Measurements from ENCODE around the gene GCKR. TPM values are rescaled to one million over a fixed set of nuclear protein-coding genes. Genes with fewer than 3 reads are reported as not detected.

GCKR gene
- total RNA-seq, 1 experiment from 2014 or later, result not detected

- intact Hi-C loops (cut with micrococcal nuclease), result no loop called here
- no peak overlapping the region for H3K4me3 ChIP-seq (replicated peaks in 1 of 2; ENCODE audit: low read depth in 1 of 2, low read length in 2 of 2)
- no TSS peak for BruUV-seq (replicated peaks)
- no peak overlapping the region for H2AFZ ChIP-seq (ENCODE audit: low read depth, low read length, poor library complexity, severe bottlenecking)
- TF ChIP-seq POLR2AphosphoS5 (IDR thresholded peaks at IDR 0.05; ENCODE audit: low read depth, low read length) (no peak), EZH2phosphoT487 (IDR thresholded peaks at IDR 0.05; ENCODE audit: borderline replicate concordance) (no peak), ZFX (IDR thresholded peaks at IDR 0.05) (no peak), ATF3 (IDR thresholded peaks at IDR 0.05) (no peak), POLR2A (IDR thresholded peaks at IDR 0.05; ENCODE audit: borderline replicate concordance, extremely low read depth, insufficient read depth, insufficient read length) (no peak)
- ATAC-seq (no peak), DNase-seq (ENCODE audit: low read depth, low spot score) (no peak)
- H3K4me1 ChIP-seq (ENCODE audit: control insufficient read depth in 1 of 2, insufficient read depth in 2 of 2, low read length in 2 of 2), result no peaks in the 10 kb centered on the region
- H3K9me3 ChIP-seq (ENCODE audit: control insufficient read depth in 1 of 2, insufficient read depth in 1 of 2, low read depth in 1 of 2, low read length in 2 of 2), result no peaks in the 10 kb centered on the region
- ChIA-PET RAD21 (ENCODE audit: low non-redundant PET in 1 of 2, low total read pairs in 2 of 2, uncharacterized antibody in 2 of 2, unreplicated experiment in 2 of 2) (no interaction called here), POLR2A (no interaction called here), CTCF (no interaction called here)
- no peak overlapping the region for H3K27ac ChIP-seq (ENCODE audit: low read depth, low read length)
- H3K27me3 ChIP-seq (ENCODE audit: insufficient read depth, low read length), result no peaks in the 10 kb centered on the region
- H3K9me2 ChIP-seq (ENCODE audit: insufficient read depth), result no peaks in the 10 kb centered on the region
- H4K20me1 ChIP-seq (ENCODE audit: insufficient read depth), result no peaks in the 10 kb centered on the region
- no peaks in the 10 kb centered on the region for H3K79me2 ChIP-seq (ENCODE audit: insufficient read depth, low read length)
- H3K9ac ChIP-seq (ENCODE audit: low read length), result no peak overlapping the region
- H3K36me3 ChIP-seq (ENCODE audit: control insufficient read depth in 1 of 2, insufficient read depth in 2 of 2, low read length in 2 of 2), result no peaks in the 10 kb centered on the region
- H3K4me2 ChIP-seq (ENCODE audit: low read length), result no peak overlapping the region
Observed at GRCh38 chr2:27545348-27546141, 48.9 kb downstream of the GCKR start.

- no peaks in the 10 kb centered on the region for H3K27me3 ChIP-seq (ENCODE audit: insufficient read depth, low read length)
- RAD21 ChIA-PET (ENCODE audit: low non-redundant PET in 1 of 2, low total read pairs in 2 of 2, uncharacterized antibody in 2 of 2, unreplicated experiment in 2 of 2), result no interaction called here
- no peaks in the 10 kb centered on the region for H4K20me1 ChIP-seq (ENCODE audit: insufficient read depth)
- no TSS peak for BruUV-seq (replicated peaks)
- no peak for ATAC-seq
- no peaks in the 10 kb centered on the region for H3K4me1 ChIP-seq (ENCODE audit: control insufficient read depth in 1 of 2, insufficient read depth in 2 of 2, low read length in 2 of 2)
- no peak overlapping the region for H3K4me2 ChIP-seq (ENCODE audit: low read length)
- no peak overlapping the region for H2AFZ ChIP-seq (ENCODE audit: low read depth, low read length, poor library complexity, severe bottlenecking)
- H3K27ac ChIP-seq (ENCODE audit: low read depth, low read length), result no peak overlapping the region
- H3K79me2 ChIP-seq (ENCODE audit: insufficient read depth, low read length), result no peaks in the 10 kb centered on the region
- no peak overlapping the region for H3K9ac ChIP-seq (ENCODE audit: low read length)
- CTCF ChIA-PET, result no interaction called here
- no peak overlapping the region for H3K4me3 ChIP-seq (replicated peaks in 1 of 2; ENCODE audit: low read depth in 1 of 2, low read length in 2 of 2)
- no peaks in the 10 kb centered on the region for H3K9me2 ChIP-seq (ENCODE audit: insufficient read depth)
- no peaks in the 10 kb centered on the region for H3K36me3 ChIP-seq (ENCODE audit: control insufficient read depth in 1 of 2, insufficient read depth in 2 of 2, low read length in 2 of 2)
- POLR2A ChIA-PET, result no interaction called here
- no peak for DNase-seq (ENCODE audit: low read depth, low spot score)
- no peaks in the 10 kb centered on the region for H3K9me3 ChIP-seq (ENCODE audit: control insufficient read depth in 1 of 2, insufficient read depth in 1 of 2, low read depth in 1 of 2, low read length in 2 of 2)
- intact Hi-C loops (cut with micrococcal nuclease), result no loop called here
- no peak for TF ChIP-seq FOSL1 (IDR thresholded peaks at IDR 0.05; ENCODE audit: low read depth)
- TF ChIP-seq ELF1 (IDR thresholded peaks at IDR 0.05; ENCODE audit: borderline replicate concordance, low read depth), result no peak
- no peak for TF ChIP-seq POLR2A (IDR thresholded peaks at IDR 0.05; ENCODE audit: borderline replicate concordance, extremely low read depth, insufficient read depth, insufficient read length)
- no peak for TF ChIP-seq CBX3 (IDR thresholded peaks at IDR 0.05; ENCODE audit: low read depth)
- no peak for TF ChIP-seq ZFX (IDR thresholded peaks at IDR 0.05)
- TF ChIP-seq TCF7L2 (IDR thresholded peaks at IDR 0.05; ENCODE audit: borderline replicate concordance, extremely low read depth, insufficient read depth, insufficient read length), result no peak
- TF ChIP-seq JUND (IDR thresholded peaks at IDR 0.05), result no peak
- no peak for TF ChIP-seq SRF (IDR thresholded peaks at IDR 0.05; ENCODE audit: low read depth)
- no peak for TF ChIP-seq ZBTB33 (IDR thresholded peaks at IDR 0.05; ENCODE audit: extremely low read depth, insufficient replicate concordance, low read length)
- no peak for TF ChIP-seq MAX (IDR thresholded peaks at IDR 0.05)
- TF ChIP-seq SIN3A (IDR thresholded peaks at IDR 0.05; ENCODE audit: low read depth), result no peak
- TF ChIP-seq EZH2phosphoT487 (IDR thresholded peaks at IDR 0.05; ENCODE audit: borderline replicate concordance), result no peak
- TF ChIP-seq REST (IDR thresholded peaks at IDR 0.05; ENCODE audit: low read depth), result no peak
Observed at GRCh38 chr2:27549303-27549702, 52.7 kb downstream of the GCKR start.

All from HCT116 (cell line).